PFSK-1 (cell line): ENCODE results near the gene COX4I1.

ENCODE experiments used
- FOXP2 ChIP-seq: optimal IDR thresholded peaks from 2 replicates; pipeline ENCODE3; 2011; ENCODE audit warnings: borderline replicate concordance, control low read depth, inconsistent platforms; ENCODE audit not compliant: insufficient read depth; ENCODE audit errors: extremely low read length, extremely low read depth
- POLR2AphosphoS5 ChIP-seq: IDR thresholded peaks from 2 replicates; pipeline ENCODE4 v1.6.1; 2012; ENCODE audit warnings: low read depth, mild to moderate bottlenecking, control low read depth, low read length, moderate library complexity
- TAF1 ChIP-seq: IDR thresholded peaks from 2 replicates; pipeline ENCODE4 v1.6.1; 2012; ENCODE audit warnings: low read length, control low read depth, borderline replicate concordance; ENCODE audit not compliant: insufficient read depth
- TF ChIP-seq, protein P1 (sequence below), 2 experiments: IDR thresholded peaks; 2 replicates each; pipeline versions ENCODE4 v1.6.1 to v1.8.0; 2011 to 2012; ENCODE audit warnings: low read depth in 2 of 2, low read length in 2 of 2, control low read depth in 1 of 2, inconsistent platforms in 1 of 2, mild to moderate bottlenecking in 1 of 2, moderate library complexity in 1 of 2; ENCODE audit not compliant: insufficient read depth in 1 of 2

DNA sequence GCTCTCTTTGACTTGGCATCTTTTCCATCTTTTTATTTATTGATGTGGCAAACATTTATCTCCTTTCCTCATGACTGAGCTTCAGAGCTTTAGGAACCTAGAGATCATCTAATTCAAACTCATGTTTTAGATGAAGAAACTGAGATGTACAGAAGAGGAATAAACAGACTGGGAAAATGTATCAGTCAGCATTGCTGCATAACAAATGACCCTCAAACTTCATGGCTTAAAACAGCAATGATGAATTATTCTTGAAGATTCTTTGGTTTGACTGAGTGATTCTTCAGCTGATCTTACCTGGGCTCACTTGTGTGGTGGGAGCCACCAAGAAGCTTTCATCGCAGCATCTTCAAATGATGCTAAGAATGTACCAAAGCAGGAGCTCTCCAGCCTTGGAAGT is 55.4 kb downstream of the COX4I1 start:
- TF ChIP-seq POLR2AphosphoS5 (no peak), FOXP2 (no peak), TAF1 (no peak)
- TF ChIP-seq, protein P1, sequence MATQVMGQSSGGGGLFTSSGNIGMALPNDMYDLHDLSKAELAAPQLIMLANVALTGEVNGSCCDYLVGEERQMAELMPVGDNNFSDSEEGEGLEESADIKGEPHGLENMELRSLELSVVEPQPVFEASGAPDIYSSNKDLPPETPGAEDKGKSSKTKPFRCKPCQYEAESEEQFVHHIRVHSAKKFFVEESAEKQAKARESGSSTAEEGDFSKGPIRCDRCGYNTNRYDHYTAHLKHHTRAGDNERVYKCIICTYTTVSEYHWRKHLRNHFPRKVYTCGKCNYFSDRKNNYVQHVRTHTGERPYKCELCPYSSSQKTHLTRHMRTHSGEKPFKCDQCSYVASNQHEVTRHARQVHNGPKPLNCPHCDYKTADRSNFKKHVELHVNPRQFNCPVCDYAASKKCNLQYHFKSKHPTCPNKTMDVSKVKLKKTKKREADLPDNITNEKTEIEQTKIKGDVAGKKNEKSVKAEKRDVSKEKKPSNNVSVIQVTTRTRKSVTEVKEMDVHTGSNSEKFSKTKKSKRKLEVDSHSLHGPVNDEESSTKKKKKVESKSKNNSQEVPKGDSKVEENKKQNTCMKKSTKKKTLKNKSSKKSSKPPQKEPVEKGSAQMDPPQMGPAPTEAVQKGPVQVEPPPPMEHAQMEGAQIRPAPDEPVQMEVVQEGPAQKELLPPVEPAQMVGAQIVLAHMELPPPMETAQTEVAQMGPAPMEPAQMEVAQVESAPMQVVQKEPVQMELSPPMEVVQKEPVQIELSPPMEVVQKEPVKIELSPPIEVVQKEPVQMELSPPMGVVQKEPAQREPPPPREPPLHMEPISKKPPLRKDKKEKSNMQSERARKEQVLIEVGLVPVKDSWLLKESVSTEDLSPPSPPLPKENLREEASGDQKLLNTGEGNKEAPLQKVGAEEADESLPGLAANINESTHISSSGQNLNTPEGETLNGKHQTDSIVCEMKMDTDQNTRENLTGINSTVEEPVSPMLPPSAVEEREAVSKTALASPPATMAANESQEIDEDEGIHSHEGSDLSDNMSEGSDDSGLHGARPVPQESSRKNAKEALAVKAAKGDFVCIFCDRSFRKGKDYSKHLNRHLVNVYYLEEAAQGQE (IDR thresholded peaks at IDR 0.05; ENCODE audit: insufficient read depth in 1 of 2, low read depth in 2 of 2, low read length in 2 of 2), result no peak
